ENCODE data around the gene MRPS7.

- TF ChIP-seq CTCF (IDR thresholded peaks at IDR 0.05) (no peak), EP300 (IDR thresholded peaks at IDR 0.05; ENCODE audit: low read depth) (no peak), POLR2A (IDR thresholded peaks at IDR 0.05) (no peak)
Observed at GRCh38 chr17:75285123-75285522, 23.4 kb downstream of the MRPS7 start.
